Left ventricle myocardium superior (tissue), 1 donor: ENCODE results near the gene PNCK. TPM values are rescaled to one million over a fixed set of nuclear protein-coding genes. Genes with fewer than 3 reads are reported as not detected.
"Not testable (repeated sequence)": the region's sequence is repeated elsewhere in the genome, so short reads cannot be mapped to it uniquely, and the experiment has no call there.

Experiments
- ATAC-seq: fragments of 200-7000 bp; cut with Tn5 transposase; one replicate; pipeline ENCODE4 v1.9.1; 2020; ENCODE audit warnings: mild to moderate bottlenecking, moderate library complexity
- DNase-seq: peaks from one replicate; pipeline ENCODE4 v3.0.0-alpha.2; 2020
- intact Hi-C: fragments of 100-400 bp; cut with micrococcal nuclease; formaldehyde crosslinking; loops from one replicate; pipeline ENCODE4 v1.11.0; 2022
- long read RNA-seq: library from polyadenylated mRNA; unstranded; transcript quantifications from one replicate; pipeline ENCODE4 v2.0.0, GENCODE V29; 2021
- total RNA-seq: library from RNA; stranded (reverse); fragmentation: NEBNext Ultra II Directional; extraction: Animal tissue kit (Norgen Biotek cat#: 25700); gene quantifications from one replicate; pipeline ENCODE4 v1.2.1, GENCODE V29; 2021
- donor health status: DM: no; HTN: yes; CAD: no; lungs with severe emphysema.

Gene PNCK
- total RNA-seq: 14.5 TPM
- long read RNA-seq, transcript PNCK-201 (12 exons, 1,508 nt): major isoform, 8 of 13 reads
- long read RNA-seq, partial matches to known transcripts: 1 of 13 reads
- long read RNA-seq, other reads (novel, unspliced or antisense): 4 of 13 reads

GRCh38 chrX:153673428-153674218 is at the start of gene PNCK:
Gene PNCK (minus strand): TSS chrX:153673813. CDS start chrX:153673076, 737 bp downstream.
- DNase-seq (no peak), ATAC-seq (peak; percentile 36)
- intact Hi-C loops: no loop called here

GRCh38 chrX:153722704-153723350 is 49.2 kb upstream of the PNCK start:
- ATAC-seq (no peak), DNase-seq (no peak)
- intact Hi-C loops: no loop called here

GRCh38 chrX:153719701-153720100 is 46.1 kb upstream of the PNCK start:
- intact Hi-C loops: no loop called here
- no peak for ATAC-seq
- no peak for DNase-seq

GRCh38 chrX:153719238-153719637 is 45.6 kb upstream of the PNCK start:
- intact Hi-C loops: no loop called here
- ATAC-seq (no peak), DNase-seq (no peak)

GRCh38 chrX:153717445-153717844 is 43.8 kb upstream of the PNCK start:
- no peak for DNase-seq
- ATAC-seq: no peak
- intact Hi-C loops: no loop called here

- intact Hi-C loops: no loop called here
- no peak for ATAC-seq
- no peak for DNase-seq
These were observed 40.6 kb upstream of the PNCK start for GRCh38 chrX:153714256-153714655.

GRCh38 chrX:153709726-153710674 is 36.4 kb upstream of the PNCK start:
- DNase-seq: no peak
- ATAC-seq: no peak
- intact Hi-C loops: no loop called here

- DNase-seq (peak; percentile 78), ATAC-seq (peak; percentile 65)
- intact Hi-C loops: no loop called here
These were observed 34.8 kb upstream of the PNCK start for GRCh38 chrX:153708415-153708814.

GRCh38 chrX:153707406-153707805 is 33.8 kb upstream of the PNCK start:
- DNase-seq: no peak

GRCh38 chrX:153706799-153707198 is 33.2 kb upstream of the PNCK start:
- peak; percentile 45 for ATAC-seq
- intact Hi-C loops: no loop called here
- peak; percentile 41 for DNase-seq

More at GRCh38 chrX:153707406-153707805, 33.8 kb upstream of the PNCK start:
- intact Hi-C loops: no loop called here
- no peak for ATAC-seq

- intact Hi-C loops: not testable (repeated sequence)
- ATAC-seq (peak; percentile 62), DNase-seq (peak; percentile 62)
These were observed 31.9 kb upstream of the PNCK start for GRCh38 chrX:153705403-153706060.

- DNase-seq, intact Hi-C loops: not testable (repeated sequence)
- peak; percentile 2 for ATAC-seq
These were observed 31.2 kb upstream of the PNCK start for GRCh38 chrX:153704631-153705402.

- DNase-seq (peak; percentile 21), ATAC-seq (no peak)
- intact Hi-C loops: no loop called here
These were observed 30.5 kb upstream of the PNCK start for GRCh38 chrX:153704021-153704526.

GRCh38 chrX:153703036-153703370 is 29.4 kb upstream of the PNCK start:
- intact Hi-C loops: no loop called here
- peak; percentile 62 for DNase-seq
- ATAC-seq: no peak

- no peak for ATAC-seq
- intact Hi-C loops: no loop called here
- no peak for DNase-seq
These were observed 28.9 kb upstream of the PNCK start for GRCh38 chrX:153702336-153703035.

GRCh38 chrX:153701706-153702105 is 28.1 kb upstream of the PNCK start:
- ATAC-seq: no peak
- intact Hi-C loops: no loop called here
- DNase-seq: no peak

- ATAC-seq (no peak), DNase-seq (no peak)
- intact Hi-C loops: no loop called here
These were observed 27.4 kb upstream of the PNCK start for GRCh38 chrX:153700967-153701366.
